ENCODE measurements around the gene KLF15.
"Not testable (repeated sequence)": the region's sequence is repeated elsewhere in the genome, so short reads cannot be mapped to it uniquely, and the experiment has no call there.

Gene KLF15

GRCh38 chr3:126345641-126346460 is 11.4 kb downstream of the KLF15 start:
- no peak for DNase-seq

DNA sequence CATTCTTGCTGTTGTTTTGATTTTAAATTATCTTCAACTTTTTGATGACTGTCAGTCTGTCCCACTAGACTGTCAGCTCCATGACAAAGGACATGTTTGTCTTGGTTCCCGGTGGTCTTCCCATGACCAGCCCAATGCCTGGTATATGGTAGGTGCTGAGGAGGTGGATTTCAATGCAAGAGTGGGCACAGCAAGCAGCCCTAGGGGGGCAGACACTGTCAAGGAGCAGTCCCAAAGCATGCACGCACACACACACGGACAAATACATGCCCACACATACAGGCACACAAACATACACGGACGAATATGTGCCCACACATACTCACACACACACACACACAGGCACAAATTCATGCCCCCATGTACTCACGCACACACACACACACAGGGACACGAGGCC is 12.0 kb downstream of the KLF15 start:
- no peak for DNase-seq

DNA sequence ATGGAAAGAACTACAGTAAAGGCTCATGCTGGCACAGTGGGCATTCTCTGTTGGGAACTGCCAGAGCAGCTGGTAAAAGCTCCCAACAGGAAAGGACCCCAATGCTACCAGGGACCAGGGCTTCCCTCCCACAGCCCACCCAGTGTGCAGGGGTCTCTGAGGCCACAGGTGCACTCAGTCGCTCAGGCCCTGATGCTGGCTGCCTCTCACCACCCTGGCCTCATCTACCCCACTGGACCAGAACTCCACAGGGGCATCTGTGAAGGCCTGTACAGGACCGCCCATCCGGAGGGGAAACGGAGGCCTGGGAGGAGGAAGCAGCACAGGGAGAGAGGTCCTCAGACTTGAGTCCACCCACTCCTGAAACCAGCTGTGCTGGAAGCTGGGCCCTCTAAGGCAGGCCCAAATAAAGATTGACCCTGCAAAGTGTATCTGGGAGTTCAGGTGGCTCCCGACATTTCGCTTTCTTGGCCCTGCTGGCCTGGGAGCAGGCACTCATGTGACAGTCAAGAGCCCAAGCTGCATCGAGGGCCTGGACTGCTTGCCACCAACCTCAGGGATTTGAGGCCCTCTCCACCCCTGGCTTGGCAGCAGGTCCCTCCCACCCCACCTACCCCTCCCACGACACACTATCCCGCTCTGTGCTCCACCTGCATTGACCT is 12.7 kb downstream of the KLF15 start:
- no peak for DNase-seq

GRCh38 chr3:126343649-126344035 is 13.6 kb downstream of the KLF15 start:
- no peak for DNase-seq

DNA sequence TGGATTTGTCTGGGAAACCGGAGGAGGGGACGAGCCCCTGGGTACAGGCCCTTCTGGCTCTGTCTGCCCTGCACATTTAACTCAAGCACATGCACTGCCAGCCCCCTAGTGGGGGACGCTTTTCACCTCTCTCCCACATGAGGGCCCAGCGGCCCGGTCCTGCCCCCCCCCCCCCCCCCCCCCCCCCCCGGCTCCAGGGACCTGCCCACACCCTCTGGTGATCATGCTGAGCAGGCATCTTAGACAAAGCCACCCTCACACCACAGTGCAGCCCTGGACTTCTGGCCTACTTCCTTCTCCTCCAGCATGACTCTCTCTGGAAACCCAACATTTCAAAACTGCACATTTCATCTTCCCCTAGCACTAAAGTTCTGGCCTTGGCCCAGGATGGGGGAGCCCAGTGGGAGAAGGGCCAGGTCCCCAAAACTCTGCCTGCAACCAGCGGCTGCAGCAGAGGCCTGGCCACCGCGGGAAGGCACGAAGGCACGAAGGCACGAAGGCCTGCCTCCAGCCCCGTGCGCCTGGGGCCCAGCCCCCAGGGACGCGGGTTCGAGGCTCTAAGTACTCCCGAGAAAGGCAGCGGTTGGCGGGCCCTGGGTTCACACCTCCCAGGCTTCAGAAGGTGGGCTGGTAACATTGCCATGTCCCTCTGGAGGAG is 14.1 kb downstream of the KLF15 start:
- DNase-seq: no peak

GRCh38 chr3:126342211-126342610 is 15.0 kb downstream of the KLF15 start:
- DNase-seq: no peak

DNA sequence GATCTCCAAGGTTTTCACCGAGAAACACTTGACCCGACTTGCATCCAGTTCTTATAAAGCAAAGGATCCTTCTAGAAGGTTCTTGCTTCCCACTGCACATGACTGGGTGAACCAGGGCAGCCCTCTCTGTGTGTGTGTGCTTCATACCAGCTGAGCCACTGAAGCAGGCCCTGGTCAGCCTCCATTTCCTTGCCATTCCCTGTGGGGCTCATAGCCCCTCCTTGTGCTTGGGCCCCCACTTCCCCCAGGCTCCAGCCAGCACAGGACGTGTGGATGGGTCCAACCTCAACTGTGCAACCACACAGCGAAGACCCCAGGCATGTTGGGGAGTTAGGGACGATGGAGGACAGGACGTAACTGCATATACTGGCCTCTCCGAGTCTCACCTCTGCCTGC is 15.5 kb downstream of the KLF15 start:
- DNase-seq: no peak

GRCh38 chr3:126340943-126341754 is 16.1 kb downstream of the KLF15 start:
- no peak for DNase-seq

DNA sequence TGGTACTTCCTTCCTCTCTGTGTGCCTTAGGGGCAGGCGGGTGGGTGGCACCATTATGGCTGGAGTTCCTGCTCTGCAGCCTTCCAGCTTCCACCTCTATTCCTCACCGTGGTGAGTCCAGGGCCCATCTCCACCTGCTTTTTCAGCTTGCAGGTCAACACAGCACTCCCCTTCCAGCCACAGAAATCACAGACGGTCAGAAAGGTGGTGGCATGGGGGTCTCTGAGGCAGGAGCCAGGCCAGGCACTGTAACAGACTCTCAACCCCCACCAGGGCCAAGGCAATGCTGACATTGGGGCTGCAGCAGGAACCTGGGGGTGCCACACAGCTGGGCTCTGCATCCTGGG is 16.6 kb downstream of the KLF15 start:
- DNase-seq: no peak

DNA sequence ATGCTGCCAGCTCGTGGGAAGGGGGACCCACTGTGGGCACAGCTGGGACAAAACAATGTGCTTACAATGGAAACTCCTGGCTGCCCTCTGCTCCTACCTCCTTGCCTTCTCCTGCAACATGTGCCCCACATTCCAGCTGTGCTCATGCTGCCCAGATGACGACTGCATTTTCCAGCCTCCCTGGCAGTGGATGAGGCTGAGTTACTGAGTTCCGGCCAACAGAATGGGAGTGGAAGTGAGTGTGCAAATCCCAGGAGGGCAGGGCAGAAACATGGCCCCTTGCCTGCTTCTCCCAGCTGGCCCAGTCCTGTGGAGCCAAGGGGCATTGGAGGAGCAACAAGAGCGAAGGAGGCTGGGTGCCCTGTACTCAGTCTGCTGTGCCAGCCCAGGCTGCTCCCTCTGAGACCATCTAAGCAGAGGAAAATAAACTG is 17.1 kb downstream of the KLF15 start:
- DNase-seq: no peak

GRCh38 chr3:126339466-126339865 is 17.7 kb downstream of the KLF15 start:
- no peak for DNase-seq

DNA sequence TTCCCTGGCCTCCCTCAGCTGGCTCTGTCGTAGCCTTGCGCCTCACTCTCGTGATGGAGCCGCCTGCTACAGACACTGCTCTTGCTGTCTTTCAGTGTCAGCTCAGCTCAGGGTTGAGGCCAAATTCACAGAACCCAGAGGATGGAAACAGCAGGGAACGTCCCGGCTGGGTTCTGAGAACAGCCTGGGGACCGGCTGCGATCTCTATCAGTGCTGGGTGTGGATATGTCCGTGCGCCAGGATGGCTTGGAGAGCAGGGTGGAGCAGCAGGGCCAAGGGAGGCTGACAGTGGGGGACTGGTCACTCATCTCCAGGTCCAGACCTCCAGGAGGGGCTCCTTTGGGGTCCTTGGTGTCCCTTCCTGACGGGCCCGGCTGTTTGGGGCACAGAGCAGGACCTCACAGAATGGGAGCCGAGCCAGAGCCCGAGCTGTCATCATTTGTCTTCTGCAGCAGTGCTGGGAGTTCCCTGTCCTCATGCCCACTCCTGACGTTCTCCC is 18.4 kb downstream of the KLF15 start:
- no peak for DNase-seq

GRCh38 chr3:126337980-126338651 is 19.1 kb downstream of the KLF15 start:
- DNase-seq: no peak

- DNase-seq: not testable (repeated sequence)
Measured at GRCh38 chr3:126331812-126332336, 25.3 kb downstream of the KLF15 start.

- no peak for DNase-seq
Measured at GRCh38 chr3:126329927-126330725, 27.1 kb downstream of the KLF15 start.

GRCh38 chr3:126326629-126327028 is 30.6 kb downstream of the KLF15 start:
- no peak for DNase-seq

DNA sequence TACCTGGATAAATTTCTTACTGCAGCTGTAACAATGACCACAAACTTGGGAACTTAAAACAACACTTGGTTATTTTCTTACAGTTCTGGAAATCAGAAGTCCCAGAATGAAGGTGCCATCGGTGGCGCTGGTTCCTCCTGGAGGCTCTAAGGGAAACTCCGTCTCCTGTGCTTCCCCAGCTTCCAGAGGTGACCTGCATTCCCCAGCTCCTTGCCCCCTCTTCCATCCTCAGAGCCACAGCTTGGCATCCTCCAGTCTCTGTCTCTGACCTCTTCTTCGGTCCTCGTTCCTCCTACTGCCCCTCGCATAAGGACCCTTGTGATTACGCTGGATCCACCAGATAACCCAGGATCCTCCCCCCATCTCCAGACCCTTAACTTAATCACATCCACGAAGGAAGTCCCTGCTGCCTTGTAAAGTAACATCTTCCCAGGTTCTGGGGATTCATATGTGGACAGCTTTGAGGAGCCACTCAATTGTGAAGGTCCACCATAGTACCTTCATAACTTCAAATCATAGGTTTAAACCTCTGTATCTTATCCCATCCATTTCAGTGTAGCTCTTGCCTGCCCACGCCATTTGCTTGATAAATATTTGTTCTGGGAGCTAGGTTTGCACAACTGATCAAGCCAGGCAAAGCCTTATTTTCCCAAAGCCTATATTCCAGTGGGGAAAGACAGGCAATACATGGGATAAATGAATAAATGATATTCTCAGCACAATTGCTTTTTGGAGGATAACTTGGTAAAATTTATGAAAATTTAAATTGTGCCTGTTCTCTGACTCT is 34.8 kb downstream of the KLF15 start:
- DNase-seq: no peak

DNA sequence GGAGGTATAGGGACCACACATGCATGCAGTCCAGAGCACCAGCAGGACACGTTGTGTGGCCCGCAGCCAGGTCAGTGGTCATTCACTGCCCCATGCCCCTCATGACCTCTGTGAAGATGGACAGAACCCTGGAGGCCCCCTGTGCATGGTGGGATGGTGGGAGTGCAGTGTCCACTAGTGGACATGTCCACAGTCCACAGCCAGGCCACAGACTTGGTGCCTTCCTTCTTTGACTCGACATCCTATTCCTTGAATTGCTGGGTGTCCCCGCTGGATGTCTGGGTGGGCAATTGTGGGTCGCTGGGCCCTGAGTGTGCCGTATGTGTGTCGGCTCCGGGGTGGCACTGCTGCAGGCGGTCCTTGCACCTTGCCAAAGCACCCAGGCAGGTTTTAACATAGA is 35.7 kb downstream of the KLF15 start:
- DNase-seq: no peak

GRCh38 chr3:126320517-126321293 is 36.5 kb downstream of the KLF15 start:
- no peak for DNase-seq
